HT-29 (cell line): ENCODE data around the gene PCBP4. TPM values are rescaled to one million over a fixed set of nuclear protein-coding genes. Genes with fewer than 3 reads are reported as not detected.

Source experiments
- DNase-seq: peaks from one replicate; pipeline ENCODE4 v3.0.0-alpha.2; 2015; ENCODE audit warnings: low spot score
- small RNA-seq: library from RNA; depleted of rRNA; stranded (forward); fragments of <200 nt; gene quantifications from one replicate; pipeline ENCODE3, GENCODE V24; 2014
- total RNA-seq: library from RNA; depleted of rRNA; stranded (reverse); fragments of >200 nt; shearing (Covaris generic); gene quantifications from 2 replicates; pipeline ENCODE4 v1.2.3, GENCODE V29; 2014; rRNA removed

Gene PCBP4
- total RNA-seq, 1 experiment from 2014 or later, result 19.3 TPM

DNA sequence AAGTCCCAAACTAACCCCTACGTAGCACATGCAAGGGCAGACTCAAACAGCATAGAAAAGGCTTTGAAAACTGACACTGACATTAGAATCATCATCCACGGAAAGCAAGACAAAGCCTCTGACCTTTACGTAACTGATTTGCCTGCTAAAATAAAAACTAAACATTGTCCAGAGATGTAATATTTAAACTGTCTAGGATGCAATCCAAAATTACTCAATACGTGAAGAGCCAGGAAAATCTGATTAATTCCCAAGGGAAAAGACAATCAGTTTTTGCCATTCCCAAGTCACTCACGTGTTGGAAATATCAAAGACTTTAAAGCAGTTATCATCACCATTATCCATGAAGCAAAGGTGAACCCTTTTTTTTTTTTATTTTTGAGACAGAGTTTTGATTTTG is 50.8 kb downstream of the PCBP4 start:
- no peak for DNase-seq

DNA sequence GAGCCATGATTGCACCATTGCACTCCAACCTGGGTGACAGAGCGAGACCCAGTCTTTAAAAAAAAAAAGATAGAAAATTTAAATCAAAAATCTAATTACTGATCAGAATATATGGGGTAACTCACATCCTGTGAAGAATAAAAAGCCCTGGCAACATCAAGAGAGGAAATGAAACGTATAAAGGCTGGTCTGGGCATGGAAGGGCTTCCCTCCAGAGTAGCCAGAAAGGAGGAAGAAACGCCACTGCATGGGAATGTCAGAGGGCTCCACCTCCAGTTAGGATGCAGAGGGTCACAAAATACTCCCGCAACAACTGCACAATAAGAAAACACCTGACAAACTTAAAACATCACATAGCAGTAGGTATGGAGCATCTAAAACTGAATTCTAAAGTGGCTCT is 59.2 kb downstream of the PCBP4 start:
- DNase-seq, result no peak

Small RNA genes lying within 50 kb of the gene (small RNA-seq; reads per million reads assigned to genes)
- not detected for gene AC115284.1

Other genes with a start within 250 kb of the PCBP4 start
- not detected in 2 replicates for gene IQCF6, start 188.2 kb downstream of the PCBP4 start, total RNA-seq
- not detected in 2 replicates for gene IQCF2, start 105.8 kb downstream of the PCBP4 start, total RNA-seq
- gene IQCF5, start 91.9 kb downstream of the PCBP4 start, total RNA-seq, result not detected in 2 replicates
- 1.5 TPM in 1 of 2 replicates, not detected in the other for gene IQCF1, start 64.1 kb downstream of the PCBP4 start, total RNA-seq
- gene RRP9, start 25.6 kb downstream of the PCBP4 start, total RNA-seq, result 84.5 and 91.7 TPM in 2 replicates
- gene PARP3, start 25.1 kb downstream of the PCBP4 start, total RNA-seq, result 5.8 and 6.0 TPM in 2 replicates
- gene GPR62, start 12.1 kb downstream of the PCBP4 start, total RNA-seq, result not detected in 2 replicates
- 33.5 and 41.3 TPM in 2 replicates for gene ABHD14B, start 6.6 kb upstream of the PCBP4 start, total RNA-seq
- 11.7 and 16.0 TPM in 2 replicates for gene ABHD14A, start 7.6 kb upstream of the PCBP4 start, total RNA-seq
- 143 and 164 TPM in 2 replicates for gene ACY1, start 16.1 kb upstream of the PCBP4 start, total RNA-seq
- gene RPL29, start 28.4 kb upstream of the PCBP4 start, total RNA-seq, result 609 and 691 TPM in 2 replicates
- gene DUSP7, start 89.1 kb upstream of the PCBP4 start, total RNA-seq, result 15.7 and 18.5 TPM in 2 replicates
- gene POC1A, start 187.0 kb upstream of the PCBP4 start, total RNA-seq, result 25.2 and 27.4 TPM in 2 replicates
- gene ALAS1, start 230.7 kb upstream of the PCBP4 start, total RNA-seq, result 31.5 and 34.4 TPM in 2 replicates